ENCODE measurements around the gene IRF1. TPM values are rescaled to one million over a fixed set of nuclear protein-coding genes. Genes with fewer than 3 reads are reported as not detected.
A peak's percentile ranks its signal among the peaks of the same experiment; 100 is the strongest.

The IRF1 gene
- total RNA-seq, 1 experiment from 2014 or later, result 48.9 TPM

DNA sequence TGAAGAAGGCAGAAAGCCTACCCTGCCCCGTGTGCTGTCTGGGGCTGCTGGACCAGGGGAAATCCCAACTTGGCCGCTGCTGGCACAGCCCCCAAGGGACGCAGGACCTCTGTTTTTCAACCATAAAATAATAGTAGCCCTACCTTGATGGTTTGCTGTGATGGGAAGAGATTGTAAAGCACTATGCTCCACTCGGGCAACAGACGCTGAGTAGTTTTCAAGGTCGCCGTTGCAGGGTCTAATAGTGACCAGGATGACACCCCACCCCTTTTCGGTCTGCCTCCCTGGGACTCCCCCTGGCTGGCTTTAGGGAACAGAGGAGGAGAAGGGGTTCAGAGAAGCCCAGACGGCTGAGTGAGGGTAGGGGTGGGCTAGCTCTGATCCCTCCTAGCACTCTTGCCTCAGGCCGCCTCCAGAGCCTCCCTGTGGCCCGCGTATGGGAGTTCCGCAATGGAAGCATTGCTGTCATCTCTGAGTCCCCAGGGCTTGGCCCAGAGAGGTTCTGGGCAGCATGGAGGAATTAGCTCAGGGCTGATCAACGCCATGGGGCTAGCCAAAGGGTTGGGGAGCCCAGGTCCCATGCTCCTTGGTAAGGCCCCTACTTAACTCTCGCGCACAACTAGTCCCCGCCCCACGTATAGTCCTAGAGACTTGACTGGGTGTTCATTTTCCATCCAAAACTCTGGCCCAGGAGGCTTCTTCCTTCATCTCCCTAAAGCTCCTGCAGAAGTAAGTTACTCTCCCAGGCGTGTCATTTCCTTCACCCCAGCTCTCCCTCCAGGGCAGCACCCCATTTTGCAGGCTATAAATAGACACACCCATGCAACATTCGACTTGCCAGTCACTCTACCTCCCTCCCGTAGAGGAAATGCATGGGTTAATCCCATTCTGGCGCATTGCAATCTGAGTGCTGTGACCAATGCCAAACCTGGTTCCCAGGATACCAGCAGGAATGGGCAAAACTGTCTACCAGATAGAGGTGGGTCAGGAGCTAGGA, 1.1 kb upstream of the IRF1 start:
- no TSS peak for BruUV-seq (replicated peaks)

More for the DNA sequence above, 1.1 kb upstream of the IRF1 start:
- in situ Hi-C loops (cut with HindIII; ENCODE audit: low pct_unique_long_range_greater_than_20kb, low sequenced_read_pairs) (loop anchor here (25.0 kb wide), 1 partner anchor 104 kb away; no protein-coding TSS in a partner anchor), intact Hi-C loops (cut with micrococcal nuclease; ENCODE audit: unreplicated experiment) (loop anchor here (10.0 kb wide), 1 partner anchor 427 kb away; the partner anchor contains the start of gene IL3)
- ATAC-seq (peak; percentile 6), DNase-seq (ENCODE audit: low read depth, low spot score) (no peak)
- H3K4me3 ChIP-seq (ENCODE audit: low read depth in 2 of 2, low read length in 2 of 2), result peak overlapping the region; percentile 83 to 88
- peak overlapping the region; percentile 89 for H3K27ac ChIP-seq (ENCODE audit: low read length)
- no peaks in the 10 kb centered on the region; the same call in 1 of the 2 replicates for H3K36me3 ChIP-seq (ENCODE audit: control insufficient read depth, insufficient read depth, low read length)
- no peak for TF ChIP-seq TCF7L2 (IDR thresholded peaks at IDR 0.05; ENCODE audit: low read depth, low read length)
- TF ChIP-seq SIN3A (IDR thresholded peaks at IDR 0.05; ENCODE audit: borderline replicate concordance, insufficient read depth, low read depth, low read length), result no peak
- TF ChIP-seq REST (IDR thresholded peaks at IDR 0.05; ENCODE audit: insufficient read depth in 1 of 2, low read depth in 2 of 2, low read length in 1 of 2), result no peak
- TF ChIP-seq POLR2AphosphoS5 (IDR thresholded peaks at IDR 0.05; ENCODE audit: low read depth, low read length), result no peak
- TF ChIP-seq CTCF (IDR thresholded peaks at IDR 0.05), result no peak
- no peaks in the 10 kb centered on the region for H3K27me3 ChIP-seq (ENCODE audit: control insufficient read depth, insufficient read depth, low read length)
- ChIA-PET CTCF (no interaction called here), POLR2A (interaction anchor here (0.7 kb wide), 1 partner anchor 14 kb away, joined by 3 read pairs; no protein-coding TSS in a partner anchor)
- peaks cover 26% of the 10 kb centered on the region for H3K4me1 ChIP-seq (ENCODE audit: control insufficient read depth, insufficient read depth, low read length)
- no peaks in the 10 kb centered on the region for H3K9me3 ChIP-seq (ENCODE audit: control insufficient read depth, insufficient read depth, low read depth, low read length)
